ENCODE measurements around the gene IGSF10. TPM values are rescaled to one million over a fixed set of nuclear protein-coding genes. Genes with fewer than 3 reads are reported as not detected.
"Not testable (repeated sequence)": the region's sequence is repeated elsewhere in the genome, so short reads cannot be mapped to it uniquely, and the experiment has no call there.

Gene IGSF10
- total RNA-seq, 2 donors from 2014 or later = 0.24 to 0.44 TPM

GRCh38 chr3:151499168-151499567 is 38.3 kb upstream of the IGSF10 start:
- H3K4me1 Mint-ChIP-seq = peaks cover 7% of the 10 kb centered on the region
- H3K4me3 Mint-ChIP-seq = no peak overlapping the region
- Histone ChIP-seq H3K9ac (ENCODE audit: extremely low read depth, low read length, poor library complexity, severe bottlenecking) (no peak overlapping the region), H3K36me3 (ENCODE audit: control insufficient read depth, insufficient read depth, low read length) (no peaks in the 10 kb centered on the region), H3K27me3 (ENCODE audit: control insufficient read depth, insufficient read depth, low read length, poor library complexity, severe bottlenecking) (no peaks in the 10 kb centered on the region), H3K27ac (ENCODE audit: low read depth, low read length) (no peak overlapping the region), H3K9me3 (ENCODE audit: control insufficient read depth, low read length) (no peaks in the 10 kb centered on the region), H3K4me3 (ENCODE audit: low read length) (no peak overlapping the region), H3K4me1 (ENCODE audit: control insufficient read depth, insufficient read depth, low read length) (no peaks in the 10 kb centered on the region)
- H3K36me3 Mint-ChIP-seq (ENCODE audit: low read depth) = no peaks in the 10 kb centered on the region
- TF ChIP-seq CTCF (conservative IDR thresholded peaks at IDR 0.05) = no peak
- peaks cover 2% of the 10 kb centered on the region for H3K9me3 Mint-ChIP-seq
- no peaks in the 10 kb centered on the region for H3K27me3 Mint-ChIP-seq (ENCODE audit: insufficient read depth)
- DNase-seq = no peak
- WGBS, 2 experiments (ENCODE audit: insufficient coverage in 1 of 2, insufficient read length in 1 of 2) = 77 to 81% methylated on average over 3 of the region's 3 CpGs
- no peak overlapping the region for H3K27ac Mint-ChIP-seq

- Histone ChIP-seq H3K27ac (ENCODE audit: low read depth, low read length) (no peak overlapping the region), H3K9ac (ENCODE audit: extremely low read depth, low read length, poor library complexity, severe bottlenecking) (no peak overlapping the region), H3K36me3 (ENCODE audit: control insufficient read depth, insufficient read depth, low read length) (no peaks in the 10 kb centered on the region), H3K4me3 (ENCODE audit: low read length) (no peak overlapping the region), H3K27me3 (ENCODE audit: control insufficient read depth, insufficient read depth, low read length, poor library complexity, severe bottlenecking) (no peaks in the 10 kb centered on the region), H3K4me1 (ENCODE audit: control insufficient read depth, insufficient read depth, low read length) (no peaks in the 10 kb centered on the region), H3K9me3 (ENCODE audit: control insufficient read depth, low read length) (no peaks in the 10 kb centered on the region)
- DNase-seq = no peak
- peaks cover 5% of the 10 kb centered on the region for H3K9me3 Mint-ChIP-seq
- 97% methylated on average over 2 of the region's 2 CpGs; no CpG with 5 or more reads in 1 of the 2 experiments for WGBS, 2 experiments (ENCODE audit: insufficient coverage in 1 of 2, insufficient read length in 1 of 2)
- no peak overlapping the region for H3K4me3 Mint-ChIP-seq
- no peak overlapping the region for H3K27ac Mint-ChIP-seq
- H3K27me3 Mint-ChIP-seq (ENCODE audit: insufficient read depth) = peaks cover 2% of the 10 kb centered on the region
- H3K4me1 Mint-ChIP-seq = no peaks in the 10 kb centered on the region
- TF ChIP-seq CTCF (conservative IDR thresholded peaks at IDR 0.05) = no peak
- no peaks in the 10 kb centered on the region for H3K36me3 Mint-ChIP-seq (ENCODE audit: low read depth)
These were observed 30.7 kb upstream of the IGSF10 start for GRCh38 chr3:151491525-151491924.

DNA sequence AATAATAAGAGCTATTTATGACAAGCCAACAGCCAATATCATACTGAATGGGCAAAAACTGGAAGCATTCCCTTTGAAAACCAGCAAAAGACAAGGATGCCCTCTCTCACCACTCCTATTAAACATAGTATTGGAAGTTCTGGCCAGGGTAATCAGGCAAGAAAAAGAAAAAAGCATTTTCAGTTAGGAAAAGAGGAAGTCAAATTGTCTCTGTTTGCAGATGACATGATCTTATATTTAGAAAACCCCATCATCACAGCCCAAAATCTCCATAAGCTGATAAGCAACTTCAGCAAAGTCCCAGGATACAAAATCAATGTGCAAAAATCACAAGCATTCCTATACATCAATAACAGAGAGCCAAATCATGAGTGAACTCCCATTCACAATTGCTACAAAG is 27.0 kb upstream of the IGSF10 start:
- H3K27me3 ChIP-seq (ENCODE audit: control insufficient read depth, insufficient read depth, low read length, poor library complexity, severe bottlenecking); H3K27ac ChIP-seq (ENCODE audit: low read depth, low read length); H3K4me3 Mint-ChIP-seq; H3K36me3 Mint-ChIP-seq (ENCODE audit: low read depth); H3K27me3 Mint-ChIP-seq (ENCODE audit: insufficient read depth); H3K27ac Mint-ChIP-seq; H3K9me3 ChIP-seq (ENCODE audit: control insufficient read depth, low read length); H3K4me1 ChIP-seq (ENCODE audit: control insufficient read depth, insufficient read depth, low read length); H3K4me1 Mint-ChIP-seq; H3K36me3 ChIP-seq (ENCODE audit: control insufficient read depth, insufficient read depth, low read length); H3K9me3 Mint-ChIP-seq; DNase-seq; H3K9ac ChIP-seq (ENCODE audit: extremely low read depth, low read length, poor library complexity, severe bottlenecking); H3K4me3 ChIP-seq (ENCODE audit: low read length): not testable (repeated sequence)

GRCh38 chr3:151483961-151484520 is 23.2 kb upstream of the IGSF10 start:
- no peak for TF ChIP-seq CTCF (conservative IDR thresholded peaks at IDR 0.05)
- Mint-ChIP-seq H3K36me3 (ENCODE audit: low read depth) (no peaks in the 10 kb centered on the region), H3K27ac (no peak overlapping the region), H3K4me1 (peaks cover 3% of the 10 kb centered on the region), H3K27me3 (ENCODE audit: insufficient read depth) (peaks cover 22% of the 10 kb centered on the region), H3K9me3 (peaks cover 3% of the 10 kb centered on the region), H3K4me3 (no peak overlapping the region)
- no peaks in the 10 kb centered on the region for H3K4me1 ChIP-seq (ENCODE audit: control insufficient read depth, insufficient read depth, low read length)
- peak; percentile 74 for DNase-seq
- H3K36me3 ChIP-seq (ENCODE audit: control insufficient read depth, insufficient read depth, low read length) = no peaks in the 10 kb centered on the region
- H3K4me3 ChIP-seq (ENCODE audit: low read length) = no peak overlapping the region
- peaks cover 11% of the 10 kb centered on the region for H3K27me3 ChIP-seq (ENCODE audit: control insufficient read depth, insufficient read depth, low read length, poor library complexity, severe bottlenecking)
- H3K9ac ChIP-seq (ENCODE audit: extremely low read depth, low read length, poor library complexity, severe bottlenecking) = no peak overlapping the region
- H3K27ac ChIP-seq (ENCODE audit: low read depth, low read length) = no peak overlapping the region
- 86% methylated on average over 4 to 6 of the region's 6 CpGs for WGBS, 2 experiments (ENCODE audit: insufficient coverage in 1 of 2, insufficient read length in 1 of 2)
- peaks cover 6% of the 10 kb centered on the region for H3K9me3 ChIP-seq (ENCODE audit: control insufficient read depth, low read length)

All from endodermal cell (in vitro differentiated cells).